Middle frontal gyrus (tissue), 1 donor: ENCODE results near the gene ADAM11.
"Not testable (repeated sequence)": the region's sequence is repeated elsewhere in the genome, so short reads cannot be mapped to it uniquely, and the experiment has no call there.

Experiments
- DNase-seq: peaks from one replicate; pipeline ENCODE4 v3.0.0-alpha.2; 2015; ENCODE audit warnings: low spot score; ENCODE audit errors: extremely low spot score

Gene ADAM11, protein sequence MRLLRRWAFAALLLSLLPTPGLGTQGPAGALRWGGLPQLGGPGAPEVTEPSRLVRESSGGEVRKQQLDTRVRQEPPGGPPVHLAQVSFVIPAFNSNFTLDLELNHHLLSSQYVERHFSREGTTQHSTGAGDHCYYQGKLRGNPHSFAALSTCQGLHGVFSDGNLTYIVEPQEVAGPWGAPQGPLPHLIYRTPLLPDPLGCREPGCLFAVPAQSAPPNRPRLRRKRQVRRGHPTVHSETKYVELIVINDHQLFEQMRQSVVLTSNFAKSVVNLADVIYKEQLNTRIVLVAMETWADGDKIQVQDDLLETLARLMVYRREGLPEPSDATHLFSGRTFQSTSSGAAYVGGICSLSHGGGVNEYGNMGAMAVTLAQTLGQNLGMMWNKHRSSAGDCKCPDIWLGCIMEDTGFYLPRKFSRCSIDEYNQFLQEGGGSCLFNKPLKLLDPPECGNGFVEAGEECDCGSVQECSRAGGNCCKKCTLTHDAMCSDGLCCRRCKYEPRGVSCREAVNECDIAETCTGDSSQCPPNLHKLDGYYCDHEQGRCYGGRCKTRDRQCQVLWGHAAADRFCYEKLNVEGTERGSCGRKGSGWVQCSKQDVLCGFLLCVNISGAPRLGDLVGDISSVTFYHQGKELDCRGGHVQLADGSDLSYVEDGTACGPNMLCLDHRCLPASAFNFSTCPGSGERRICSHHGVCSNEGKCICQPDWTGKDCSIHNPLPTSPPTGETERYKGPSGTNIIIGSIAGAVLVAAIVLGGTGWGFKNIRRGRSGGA

GRCh38 chr17:44758414-44759085 lies at the start of gene ADAM11:
TSS of gene ADAM11 (plus strand) at chr17:44758988. CDS start at chr17:44759200, 212 bp downstream.
- no peak for DNase-seq

GRCh38 chr17:44719444-44719843 lies 39.3 kb upstream of the ADAM11 start:
- no peak for DNase-seq

DNA sequence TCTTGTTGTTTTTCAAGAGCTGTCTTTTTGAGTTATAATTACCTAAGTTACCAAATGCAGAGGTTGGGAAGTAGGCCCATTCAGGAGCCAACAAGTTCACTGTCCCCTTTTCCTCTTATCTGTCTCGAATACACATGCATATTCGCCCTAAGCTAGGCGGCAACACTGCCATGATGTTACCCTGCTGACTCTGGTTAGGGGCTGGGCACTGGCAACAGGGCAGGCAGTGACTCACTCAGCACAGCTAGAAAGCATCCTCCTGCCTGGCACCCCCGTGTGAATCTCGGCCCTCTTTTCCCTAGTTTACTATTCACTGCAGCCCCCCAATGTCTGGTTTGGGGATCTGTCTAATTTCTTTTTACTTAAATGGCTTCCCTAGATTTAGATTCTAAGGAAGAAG lies 36.5 kb upstream of the ADAM11 start:
- DNase-seq, result no peak

- DNase-seq, result not testable (repeated sequence)
Observed at GRCh38 chr17:44726121-44726520, 32.7 kb upstream of the ADAM11 start.

- DNase-seq, result no peak
Observed at GRCh38 chr17:44733753-44734152, 25.0 kb upstream of the ADAM11 start.

DNA sequence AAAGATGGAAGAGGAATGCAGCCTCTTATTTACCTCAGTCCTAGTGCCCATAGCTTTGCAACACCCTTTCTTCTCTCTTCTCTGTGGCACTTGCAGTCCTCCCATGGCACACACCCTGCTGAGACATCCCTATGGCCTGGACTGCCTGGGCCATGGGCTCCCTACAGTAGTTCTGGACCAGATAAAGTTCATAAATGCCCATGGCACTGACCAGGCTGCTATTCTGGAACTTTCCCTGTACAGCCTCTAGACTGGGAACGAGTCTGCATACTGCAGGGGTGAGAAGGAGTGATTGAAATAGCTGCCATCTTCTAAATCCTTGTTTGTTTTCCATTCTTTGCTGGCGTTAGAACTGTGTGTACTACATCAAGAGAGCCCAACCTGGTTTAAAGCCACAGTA lies 24.5 kb upstream of the ADAM11 start:
- DNase-seq, result no peak

- DNase-seq, result no peak
Observed at GRCh38 chr17:44736551-44737240, 22.1 kb upstream of the ADAM11 start.

- DNase-seq, result no peak
Observed at GRCh38 chr17:44738214-44738906, 20.4 kb upstream of the ADAM11 start.

DNA sequence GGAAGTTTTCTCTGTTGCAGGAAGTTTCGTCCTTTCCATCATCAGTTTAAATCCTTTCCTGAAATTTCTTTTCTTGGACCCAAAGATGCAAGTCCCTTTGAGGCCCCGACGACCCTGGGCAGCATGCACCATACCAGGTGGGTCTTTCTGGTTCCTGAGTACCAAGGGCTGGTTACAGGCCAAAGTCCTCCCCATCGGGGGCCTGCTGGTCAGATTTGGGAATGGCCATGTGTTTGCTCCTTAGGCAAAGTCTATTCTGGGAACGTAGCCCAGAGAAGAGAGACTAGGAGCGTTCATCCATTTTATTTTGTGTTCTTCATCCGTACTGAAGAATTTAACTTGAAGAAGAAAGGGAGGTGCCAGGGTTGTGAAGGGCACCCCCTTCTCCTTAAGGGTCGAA lies 17.5 kb upstream of the ADAM11 start:
- DNase-seq, result no peak

DNA sequence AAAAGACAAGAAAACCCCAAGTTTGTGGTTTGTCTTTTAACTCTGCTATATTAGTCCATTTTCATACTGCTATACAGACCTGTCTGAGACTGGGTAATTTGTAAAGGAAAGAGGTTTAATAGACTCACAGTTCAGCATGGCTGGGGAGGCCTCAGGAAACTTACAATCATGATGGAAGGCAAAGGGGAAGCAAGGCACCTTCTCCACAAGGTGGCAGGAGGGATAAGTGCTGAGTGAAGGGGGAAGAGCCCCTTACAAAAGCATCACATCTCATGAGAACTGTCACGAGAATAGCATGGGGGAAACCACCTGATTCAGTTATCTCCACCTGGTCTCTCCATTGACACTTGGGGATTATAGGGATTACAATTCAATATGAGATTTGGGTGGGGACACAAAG lies 13.5 kb upstream of the ADAM11 start:
- no peak for DNase-seq

- not testable (repeated sequence) for DNase-seq
Observed at GRCh38 chr17:44745738-44746137, 13.1 kb upstream of the ADAM11 start.

GRCh38 chr17:44747566-44747965 lies 11.2 kb upstream of the ADAM11 start:
- no peak for DNase-seq

DNA sequence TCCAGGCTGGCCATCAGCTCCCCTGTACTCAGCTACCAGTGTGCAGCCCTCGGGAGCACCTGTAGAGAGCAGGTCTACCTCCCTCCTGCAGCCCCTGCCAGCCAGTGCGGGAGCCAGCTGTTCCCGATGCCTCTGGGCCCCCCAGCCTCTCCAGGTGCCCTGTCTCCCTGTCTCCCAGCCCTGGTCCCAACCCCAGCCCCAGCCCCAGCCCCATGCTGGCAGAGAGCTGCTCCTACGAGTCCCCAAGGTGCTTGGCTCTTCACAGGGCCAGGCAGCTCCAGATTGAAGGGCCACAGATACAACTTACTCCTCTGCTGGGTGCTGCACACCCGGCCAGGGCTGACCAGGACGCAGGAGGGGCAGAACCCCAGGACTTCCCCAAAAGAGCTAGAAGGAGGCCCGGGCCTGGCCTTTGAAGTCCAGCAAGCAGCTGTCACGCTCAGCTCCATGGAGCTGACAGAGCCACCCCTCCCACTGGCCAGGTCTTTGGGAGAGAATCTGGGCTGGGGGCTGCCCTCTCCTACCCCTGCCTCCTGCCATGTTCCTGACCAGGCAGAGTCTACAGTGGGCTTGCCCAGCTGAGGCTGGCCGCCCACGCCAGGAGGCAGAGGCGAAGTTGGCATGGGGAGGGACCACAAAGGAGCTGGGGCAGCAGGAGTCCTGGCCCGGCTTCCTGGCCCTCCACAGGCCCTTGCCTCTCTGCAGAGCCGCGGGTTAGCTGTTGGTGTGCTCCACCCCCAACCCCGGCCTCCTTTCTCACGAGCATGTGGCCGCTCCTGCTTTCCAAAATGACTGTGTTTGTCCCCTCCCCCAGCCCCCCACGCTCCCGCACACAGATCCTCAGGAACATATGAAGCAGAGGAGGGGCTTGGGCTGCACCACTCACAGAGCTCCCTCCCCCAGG lies 9.5 kb upstream of the ADAM11 start:
- no peak for DNase-seq

GRCh38 chr17:44749980-44750318 lies 8.8 kb upstream of the ADAM11 start:
- no peak for DNase-seq

- no peak for DNase-seq
Observed at GRCh38 chr17:44751331-44751730, 7.5 kb upstream of the ADAM11 start.

DNA sequence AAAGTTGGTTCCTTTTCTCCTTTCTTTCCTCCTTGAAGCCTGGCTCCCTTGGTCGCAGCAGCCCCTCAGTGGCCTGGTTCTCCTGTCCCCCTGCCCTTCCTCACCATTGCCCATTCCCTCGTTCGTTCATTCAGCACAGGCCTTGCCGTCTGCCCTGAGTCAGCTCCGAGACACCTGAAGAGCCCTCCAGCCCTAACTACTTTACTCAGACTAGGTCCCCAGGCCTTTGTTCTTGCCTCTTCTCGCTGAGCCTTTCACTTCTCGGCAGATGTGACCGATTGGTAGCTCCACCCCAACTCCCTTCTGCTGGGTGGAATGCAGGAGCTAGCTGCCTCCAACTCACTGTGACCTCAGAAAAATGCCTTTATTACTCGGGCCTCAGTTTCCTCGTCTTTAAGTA lies 7.0 kb upstream of the ADAM11 start:
- DNase-seq, result no peak

GRCh38 chr17:44752953-44753861 lies 5.6 kb upstream of the ADAM11 start:
- no peak for DNase-seq

DNA sequence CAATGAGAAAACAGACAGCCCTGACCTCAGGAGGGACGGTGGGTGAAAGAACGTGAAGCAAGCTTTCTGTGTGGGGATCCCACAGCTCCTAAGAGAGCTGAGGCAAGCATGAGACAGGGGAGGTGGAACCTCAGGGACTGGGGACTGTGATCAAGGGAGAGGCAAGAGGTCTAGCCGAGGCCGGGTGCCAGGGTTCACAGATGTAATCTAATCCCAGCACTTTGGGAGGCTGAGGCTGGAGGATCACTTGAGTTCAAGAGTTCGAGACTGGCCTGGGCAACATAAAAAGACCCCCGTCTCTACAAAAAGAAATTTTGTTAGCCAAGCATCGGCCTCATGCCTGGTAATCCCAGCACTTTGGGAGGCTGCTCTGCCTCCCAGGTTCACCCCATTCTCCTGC lies 4.5 kb upstream of the ADAM11 start:
- no peak for DNase-seq

DNA sequence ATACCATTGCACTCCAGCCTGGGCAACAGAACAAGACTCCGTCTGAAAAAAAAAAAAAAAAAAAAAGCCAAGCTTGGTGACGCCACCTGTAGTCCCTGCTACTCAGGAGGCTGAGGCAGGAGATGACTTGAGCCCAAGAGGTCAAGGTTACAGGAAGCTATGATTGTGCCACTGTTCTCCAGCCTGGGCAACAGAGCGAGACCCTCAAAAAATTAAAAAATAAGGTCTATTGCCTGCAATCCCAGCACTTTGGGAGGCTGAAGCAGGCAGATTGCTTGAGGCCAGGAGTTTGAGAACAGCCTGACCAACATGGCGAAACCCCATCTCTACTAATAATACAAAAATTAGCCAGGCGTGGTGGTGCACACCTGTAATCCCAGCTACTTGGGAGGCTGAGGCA lies 3.6 kb upstream of the ADAM11 start:
- not testable (repeated sequence) for DNase-seq
